ENCODE data around the gene C20orf96. TPM values are rescaled to one million over a fixed set of nuclear protein-coding genes. Genes with fewer than 3 reads are reported as not detected.
A peak's percentile ranks its signal among the peaks of the same experiment; 100 is the strongest.
"Not testable (repeated sequence)": the region's sequence is repeated elsewhere in the genome, so short reads cannot be mapped to it uniquely, and the experiment has no call there.

Gene C20orf96
- total RNA-seq, 1 experiment from 2014 or later = 3.8 TPM

DNA sequence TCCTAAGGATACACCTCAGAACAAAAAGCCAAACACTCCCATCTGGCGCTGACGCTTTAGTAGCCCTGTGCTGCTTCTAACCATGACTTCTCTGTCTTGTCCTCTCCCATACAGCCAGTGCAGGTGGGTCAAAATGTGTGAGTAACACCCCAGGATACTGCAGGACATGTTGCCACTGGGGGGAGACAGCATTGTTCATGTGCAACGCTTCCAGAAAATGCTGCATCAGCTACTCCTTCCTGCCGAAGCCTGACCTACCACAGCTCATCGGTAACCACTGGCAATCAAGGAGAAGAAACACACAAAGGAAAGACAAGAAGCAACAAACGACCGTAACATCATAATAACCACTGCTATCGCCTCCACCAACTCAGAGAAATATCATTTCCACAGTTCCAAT, 31.6 kb downstream of the C20orf96 start:
- H3K9me3 Mint-ChIP-seq (ENCODE audit: unreplicated experiment) = no peaks in the 10 kb centered on the region
- no peak overlapping the region for H3K27ac Mint-ChIP-seq (ENCODE audit: low read depth, unreplicated experiment)
- BruUV-seq (replicated peaks) = no TSS peak
- CTCF ChIA-PET = interaction anchor here (1.0 to 15.3 kb wide), 5 partner anchors 7 to 219 kb away, joined by 3 to 281 read pairs (median 7); no protein-coding TSS in a partner anchor
- no peaks in the 10 kb centered on the region for H3K4me1 Mint-ChIP-seq (ENCODE audit: insufficient read depth, unreplicated experiment)
- peaks cover 52% of the 10 kb centered on the region for H3K27me3 Mint-ChIP-seq (ENCODE audit: insufficient read depth, unreplicated experiment)
- intact Hi-C loops (cut with micrococcal nuclease) = no loop called here
- TF ChIP-seq, protein P1, sequence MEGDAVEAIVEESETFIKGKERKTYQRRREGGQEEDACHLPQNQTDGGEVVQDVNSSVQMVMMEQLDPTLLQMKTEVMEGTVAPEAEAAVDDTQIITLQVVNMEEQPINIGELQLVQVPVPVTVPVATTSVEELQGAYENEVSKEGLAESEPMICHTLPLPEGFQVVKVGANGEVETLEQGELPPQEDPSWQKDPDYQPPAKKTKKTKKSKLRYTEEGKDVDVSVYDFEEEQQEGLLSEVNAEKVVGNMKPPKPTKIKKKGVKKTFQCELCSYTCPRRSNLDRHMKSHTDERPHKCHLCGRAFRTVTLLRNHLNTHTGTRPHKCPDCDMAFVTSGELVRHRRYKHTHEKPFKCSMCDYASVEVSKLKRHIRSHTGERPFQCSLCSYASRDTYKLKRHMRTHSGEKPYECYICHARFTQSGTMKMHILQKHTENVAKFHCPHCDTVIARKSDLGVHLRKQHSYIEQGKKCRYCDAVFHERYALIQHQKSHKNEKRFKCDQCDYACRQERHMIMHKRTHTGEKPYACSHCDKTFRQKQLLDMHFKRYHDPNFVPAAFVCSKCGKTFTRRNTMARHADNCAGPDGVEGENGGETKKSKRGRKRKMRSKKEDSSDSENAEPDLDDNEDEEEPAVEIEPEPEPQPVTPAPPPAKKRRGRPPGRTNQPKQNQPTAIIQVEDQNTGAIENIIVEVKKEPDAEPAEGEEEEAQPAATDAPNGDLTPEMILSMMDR (IDR thresholded peaks at IDR 0.05; ENCODE audit: unreplicated experiment) = no peak
- POLR2A ChIA-PET = interaction anchor here (0.6 to 1.4 kb wide), 4 partner anchors 7 to 82 kb away, joined by 3 to 5 read pairs (median 4); no protein-coding TSS in a partner anchor
- H3K4me3 Mint-ChIP-seq (ENCODE audit: unreplicated experiment) = no peak overlapping the region
- peak; percentile 30 for DNase-seq (ENCODE audit: unreplicated experiment)
- no peaks in the 10 kb centered on the region for H3K36me3 Mint-ChIP-seq (ENCODE audit: insufficient read depth, unreplicated experiment)

DNA sequence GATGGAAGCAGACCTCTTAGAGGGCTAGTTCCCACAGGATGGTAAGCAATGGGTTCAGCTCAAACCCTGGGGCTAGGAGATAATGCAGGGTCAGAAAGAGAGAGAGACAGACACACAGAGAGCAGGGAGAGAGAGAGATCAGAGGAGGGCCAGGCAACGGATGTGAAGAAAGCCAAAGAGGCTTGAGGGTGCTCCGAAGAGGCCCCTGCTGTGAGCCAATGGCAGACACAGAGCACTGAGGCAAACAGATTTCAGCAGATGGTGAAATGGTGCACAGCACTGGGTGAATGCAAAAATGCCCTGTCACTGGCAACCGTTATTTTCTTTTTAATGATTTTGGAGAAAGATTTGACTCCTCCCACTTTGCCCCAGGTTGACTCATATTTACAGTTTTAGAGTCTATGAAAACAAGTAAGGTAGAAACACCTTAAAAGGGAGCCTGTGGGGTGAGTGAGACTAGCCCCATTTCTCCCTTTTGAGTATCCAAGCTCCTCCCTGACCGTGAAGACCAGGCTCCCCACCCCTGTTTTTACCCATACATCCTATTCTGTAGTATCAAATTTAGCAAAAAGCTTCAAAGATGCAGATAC, 32.2 kb downstream of the C20orf96 start:
- peaks cover 52% of the 10 kb centered on the region for H3K27me3 Mint-ChIP-seq (ENCODE audit: insufficient read depth, unreplicated experiment)
- TF ChIP-seq, protein P1 (IDR thresholded peaks at IDR 0.05; ENCODE audit: unreplicated experiment) = no peak
- no peaks in the 10 kb centered on the region for H3K9me3 Mint-ChIP-seq (ENCODE audit: unreplicated experiment)
- ChIA-PET CTCF (interaction anchor here (1.0 to 15.3 kb wide), 7 partner anchors 8 to 220 kb away, joined by 3 to 281 read pairs (median 5); no protein-coding TSS in a partner anchor), POLR2A (interaction anchor here (0.6 to 1.4 kb wide), 4 partner anchors 8 to 81 kb away, joined by 3 to 5 read pairs (median 4); no protein-coding TSS in a partner anchor)
- intact Hi-C loops (cut with micrococcal nuclease) = no loop called here
- H3K4me3 Mint-ChIP-seq (ENCODE audit: unreplicated experiment) = no peak overlapping the region
- no TSS peak for BruUV-seq (replicated peaks)
- H3K27ac Mint-ChIP-seq (ENCODE audit: low read depth, unreplicated experiment) = no peak overlapping the region
- H3K36me3 Mint-ChIP-seq (ENCODE audit: insufficient read depth, unreplicated experiment) = no peaks in the 10 kb centered on the region
- no peak for DNase-seq (ENCODE audit: unreplicated experiment)
- no peaks in the 10 kb centered on the region for H3K4me1 Mint-ChIP-seq (ENCODE audit: insufficient read depth, unreplicated experiment)

DNA sequence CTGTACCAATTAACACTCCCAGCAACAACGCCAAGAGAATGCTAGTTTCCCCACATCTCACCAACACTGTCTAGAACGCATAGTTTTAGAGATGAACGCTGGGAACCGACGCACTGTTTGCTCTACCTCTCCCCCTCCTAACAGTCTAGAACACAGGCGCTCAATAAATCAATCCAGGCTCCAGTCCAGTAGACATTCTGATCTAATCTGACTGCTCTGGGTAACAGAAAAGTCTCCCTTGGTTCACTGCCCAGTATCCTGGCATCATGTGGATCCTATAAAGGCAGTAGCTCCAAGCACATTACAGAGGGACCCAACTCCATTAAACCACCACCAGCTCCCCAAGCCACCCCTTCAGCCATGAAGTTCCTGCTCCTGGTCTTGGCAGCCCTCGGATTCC, 33.1 kb downstream of the C20orf96 start, which contains the start of gene DEFB132:
TSS of gene DEFB132 (plus strand) at position 306 of the 400 bp plus-strand sequence. CDS start at position 361, 55 bp downstream.
- Mint-ChIP-seq H3K36me3 (ENCODE audit: insufficient read depth, unreplicated experiment) (no peaks in the 10 kb centered on the region), H3K27ac (ENCODE audit: low read depth, unreplicated experiment) (no peak within 1 kb of the TSS), H3K27me3 (ENCODE audit: insufficient read depth, unreplicated experiment) (peaks cover 52% of the 10 kb centered on the region), H3K4me3 (ENCODE audit: unreplicated experiment) (no peak within 1 kb of the TSS), H3K9me3 (ENCODE audit: unreplicated experiment) (no peaks in the 10 kb centered on the region), H3K4me1 (ENCODE audit: insufficient read depth, unreplicated experiment) (no peaks in the 10 kb centered on the region)
- TF ChIP-seq, protein P1 (IDR thresholded peaks at IDR 0.05; ENCODE audit: unreplicated experiment) = no peak
- no TSS peak for BruUV-seq (replicated peaks)
- no peak for DNase-seq (ENCODE audit: unreplicated experiment)
- POLR2A ChIA-PET = interaction anchor here (0.6 to 1.3 kb wide), 2 partner anchors 9 to 21 kb away, joined by 3 read pairs; no protein-coding TSS in a partner anchor
- intact Hi-C loops (cut with micrococcal nuclease) = no loop called here
- CTCF ChIA-PET = interaction anchor here (1.1 to 15.3 kb wide), 5 partner anchors 9 to 73 kb away, joined by 4 to 281 read pairs (median 5); no protein-coding TSS in a partner anchor

DNA sequence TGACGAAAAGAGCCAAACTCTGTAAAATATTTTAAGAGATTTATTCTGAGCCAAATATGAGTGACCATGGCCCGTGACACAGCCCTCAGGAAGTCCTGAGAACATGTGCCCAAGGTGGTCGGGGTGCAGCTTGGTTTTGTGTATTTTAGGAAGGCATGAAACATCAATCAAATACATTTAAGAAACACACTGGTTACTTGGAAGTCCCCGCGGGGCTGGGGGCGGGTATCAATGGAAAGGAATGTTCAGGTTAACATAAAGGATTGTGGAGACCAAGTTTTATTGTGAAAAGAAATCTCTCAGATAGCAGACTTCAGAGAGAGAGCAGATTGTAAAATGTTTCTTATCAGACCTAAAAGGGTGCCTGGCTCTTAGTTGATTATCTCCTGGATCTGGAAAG, 37.1 kb downstream of the C20orf96 start:
- H3K27ac Mint-ChIP-seq (ENCODE audit: low read depth, unreplicated experiment); H3K4me1 Mint-ChIP-seq (ENCODE audit: insufficient read depth, unreplicated experiment); DNase-seq (ENCODE audit: unreplicated experiment); H3K4me3 Mint-ChIP-seq (ENCODE audit: unreplicated experiment); H3K36me3 Mint-ChIP-seq (ENCODE audit: insufficient read depth, unreplicated experiment); intact Hi-C loops (cut with micrococcal nuclease); BruUV-seq (replicated peaks); H3K9me3 Mint-ChIP-seq (ENCODE audit: unreplicated experiment): not testable (repeated sequence)
- ChIA-PET CTCF (interaction anchor here (1.5 kb wide), 1 partner anchor 13 kb away, joined by 6 read pairs; no protein-coding TSS in a partner anchor), POLR2A (interaction anchor here (0.6 to 0.8 kb wide), 2 partner anchors 71 to 77 kb away, joined by 3 read pairs; no protein-coding TSS in a partner anchor)
- peaks cover 51% of the 10 kb centered on the region for H3K27me3 Mint-ChIP-seq (ENCODE audit: insufficient read depth, unreplicated experiment)
